Thyroid gland (tissue), 4 donors: ENCODE results near the gene AHNAK2. TPM values are rescaled to one million over a fixed set of nuclear protein-coding genes. Genes with fewer than 3 reads are reported as not detected.

Experiments
- DNase-seq, 2 donors: peaks; one replicate each; pipeline ENCODE4 v3.0.0-alpha.2; 2019
- H3K27ac ChIP-seq, 3 donors: fragments of 200-600 bp; sonication (generic); 1 replicate in 2 of 3; 2 replicates in 1 of 3; pipeline ENCODE4 v1.5.1; 2016 to 2019; ENCODE audit warnings: mild to moderate bottlenecking in 1 of 3, moderate library complexity in 1 of 3
- H3K27me3 ChIP-seq: fragments of 200-600 bp; sonication (generic); one replicate; pipeline ENCODE4 v1.5.1; 2019
- H3K36me3 ChIP-seq, 2 donors: fragments of 200-600 bp; sonication (generic); one replicate each; pipeline ENCODE4 v1.5.1; 2016 to 2019
- H3K4me1 ChIP-seq, 2 donors: fragments of 200-600 bp; sonication (generic); one replicate each; pipeline ENCODE4 v1.5.1; 2017 to 2019
- H3K4me3 ChIP-seq, 3 donors: fragments of 200-600 bp; sonication (generic); replicated peaks in 1 of 3; 1 replicate in 2 of 3; 2 replicates in 1 of 3; pipeline ENCODE4 v1.5.1; 2016; ENCODE audit warnings: mild to moderate bottlenecking in 1 of 3
- H3K9me3 ChIP-seq: fragments of 200-600 bp; sonication (generic); one replicate; pipeline ENCODE4 v1.5.1; 2017
- POLR2A ChIP-seq, 2 donors: fragments of 450-650 bp; IDR thresholded peaks; one replicate each; pipeline ENCODE4 v1.6.1; 2017; ENCODE audit warnings: antibody characterized with exemption in 2 of 2, mild to moderate bottlenecking in 2 of 2, moderate library complexity in 1 of 2
- WGBS, 2 donors: methylation state at CpG; one replicate each; pipeline ENCODE4 v1.1.5; 2017; 5-methylcytosine and 5-hydroxymethylcytosine counted together
- intact Hi-C: fragments of 100-400 bp; cut with DNase I; formaldehyde crosslinking; loops from one replicate; pipeline ENCODE4 v1.15.1; 2023
- total RNA-seq, 4 donors: library from RNA; depleted of rRNA; stranded (reverse); fragments of >200 nt; gene quantifications; one replicate each; pipeline ENCODE4 v1.2.3, GENCODE V29; 2016
- TF ChIP-seq, protein P1 (sequence below), 6 experiments: fragments of 200-600 bp in 3 of 6; fragments of 450-650 bp in 3 of 6; sonication (generic) in 3 of 6; IDR thresholded peaks; one replicate each; pipeline ENCODE4 v1.5.1; 2016 to 2019; ENCODE audit warnings: antibody characterized with exemption in 6 of 6, mild to moderate bottlenecking in 2 of 6, inconsistent platforms in 1 of 6, moderate library complexity in 1 of 6

AHNAK2 gene
- total RNA-seq, 4 donors from 2014 or later = 3.7 to 12.5 (median 6.9) TPM

DNA sequence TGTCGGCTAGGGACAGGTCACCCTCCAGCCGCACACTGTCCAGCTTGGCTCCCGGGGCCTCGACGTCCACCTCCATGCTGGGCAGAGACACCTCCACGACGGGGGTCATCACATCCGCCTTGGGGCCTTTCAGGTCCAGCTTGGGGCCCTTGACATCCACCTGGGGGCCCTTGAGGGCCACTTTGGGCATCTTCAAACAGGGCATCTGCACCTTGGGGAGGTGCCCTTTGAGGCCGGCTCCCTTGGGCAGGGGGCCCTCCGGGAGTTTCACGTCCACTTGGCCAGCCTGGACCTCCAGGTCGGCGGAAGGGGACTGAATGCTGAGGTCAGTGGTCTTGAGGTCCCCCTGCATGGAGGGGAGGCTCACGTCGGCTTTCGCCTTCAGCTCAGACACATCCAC lies 35.6 kb downstream of the AHNAK2 start:
- no peak overlapping the region for H3K4me3 ChIP-seq
- H3K27ac ChIP-seq = no peak overlapping the region
- 86 to 90% methylated on average over 9 to 15 of the region's 16 CpGs for WGBS, 2 donors
- H3K9me3 ChIP-seq = no peaks in the 10 kb centered on the region
- no peaks in the 10 kb centered on the region for H3K36me3 ChIP-seq
- no peak for DNase-seq
- intact Hi-C loops = no loop called here
- H3K4me1 ChIP-seq = no peaks in the 10 kb centered on the region
- H3K27me3 ChIP-seq = no peaks in the 10 kb centered on the region
- no peak for TF ChIP-seq POLR2A (IDR thresholded peaks at IDR 0.05)
- TF ChIP-seq, protein P1, sequence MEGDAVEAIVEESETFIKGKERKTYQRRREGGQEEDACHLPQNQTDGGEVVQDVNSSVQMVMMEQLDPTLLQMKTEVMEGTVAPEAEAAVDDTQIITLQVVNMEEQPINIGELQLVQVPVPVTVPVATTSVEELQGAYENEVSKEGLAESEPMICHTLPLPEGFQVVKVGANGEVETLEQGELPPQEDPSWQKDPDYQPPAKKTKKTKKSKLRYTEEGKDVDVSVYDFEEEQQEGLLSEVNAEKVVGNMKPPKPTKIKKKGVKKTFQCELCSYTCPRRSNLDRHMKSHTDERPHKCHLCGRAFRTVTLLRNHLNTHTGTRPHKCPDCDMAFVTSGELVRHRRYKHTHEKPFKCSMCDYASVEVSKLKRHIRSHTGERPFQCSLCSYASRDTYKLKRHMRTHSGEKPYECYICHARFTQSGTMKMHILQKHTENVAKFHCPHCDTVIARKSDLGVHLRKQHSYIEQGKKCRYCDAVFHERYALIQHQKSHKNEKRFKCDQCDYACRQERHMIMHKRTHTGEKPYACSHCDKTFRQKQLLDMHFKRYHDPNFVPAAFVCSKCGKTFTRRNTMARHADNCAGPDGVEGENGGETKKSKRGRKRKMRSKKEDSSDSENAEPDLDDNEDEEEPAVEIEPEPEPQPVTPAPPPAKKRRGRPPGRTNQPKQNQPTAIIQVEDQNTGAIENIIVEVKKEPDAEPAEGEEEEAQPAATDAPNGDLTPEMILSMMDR (IDR thresholded peaks at IDR 0.05) = no peak

DNA sequence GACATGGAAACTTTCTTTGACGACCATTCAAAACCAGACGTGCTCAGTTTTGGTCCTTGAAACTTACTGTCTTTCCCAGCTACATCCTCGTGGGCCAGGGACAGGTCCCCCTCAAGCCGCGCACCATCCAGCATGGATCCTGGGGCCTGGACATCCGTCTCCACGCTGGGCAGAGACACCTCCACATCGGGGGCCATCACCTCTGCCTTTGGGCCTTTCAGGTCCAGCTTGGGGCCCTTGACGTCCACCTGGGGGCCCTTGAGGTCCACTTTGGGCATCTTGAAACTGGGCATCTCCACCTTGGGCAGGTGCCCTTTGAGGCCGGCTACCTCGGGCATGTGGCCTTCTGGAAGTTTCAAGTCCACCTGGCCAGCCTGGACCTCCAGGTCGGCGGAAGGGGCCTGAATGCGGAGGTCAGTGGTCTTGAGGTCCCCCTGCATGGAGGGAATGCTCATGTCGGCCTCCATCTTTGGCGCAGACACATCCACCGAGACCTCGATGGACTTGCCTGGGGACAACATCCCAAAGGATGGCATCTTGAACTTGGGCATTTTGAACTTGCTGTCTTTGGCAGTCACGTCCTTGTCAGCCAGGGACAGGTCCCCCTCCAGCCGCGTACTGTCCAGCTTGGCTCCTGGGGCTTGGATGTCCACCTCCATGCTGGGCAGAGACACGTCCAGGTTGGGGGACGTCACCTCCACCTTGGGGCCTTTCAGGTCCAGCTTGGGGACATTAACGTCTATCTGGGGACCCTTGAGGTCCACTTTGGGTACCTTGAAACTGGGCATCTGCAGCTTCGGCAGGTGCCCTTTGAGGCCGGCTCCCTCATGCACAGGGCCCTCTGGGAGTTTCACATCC lies 36.4 kb downstream of the AHNAK2 start:
- Histone ChIP-seq H3K4me3 (no peak overlapping the region), H3K36me3 (no peaks in the 10 kb centered on the region), H3K27ac (no peak overlapping the region), H3K27me3 (no peaks in the 10 kb centered on the region), H3K4me1 (no peaks in the 10 kb centered on the region), H3K9me3 (no peaks in the 10 kb centered on the region)
- no peak for TF ChIP-seq POLR2A (IDR thresholded peaks at IDR 0.05)
- TF ChIP-seq, protein P1 (IDR thresholded peaks at IDR 0.05) = no peak
- intact Hi-C loops = no loop called here
- 94% methylated on average over 18 to 20 of the region's 26 CpGs for WGBS, 2 donors
- DNase-seq = no peak

DNA sequence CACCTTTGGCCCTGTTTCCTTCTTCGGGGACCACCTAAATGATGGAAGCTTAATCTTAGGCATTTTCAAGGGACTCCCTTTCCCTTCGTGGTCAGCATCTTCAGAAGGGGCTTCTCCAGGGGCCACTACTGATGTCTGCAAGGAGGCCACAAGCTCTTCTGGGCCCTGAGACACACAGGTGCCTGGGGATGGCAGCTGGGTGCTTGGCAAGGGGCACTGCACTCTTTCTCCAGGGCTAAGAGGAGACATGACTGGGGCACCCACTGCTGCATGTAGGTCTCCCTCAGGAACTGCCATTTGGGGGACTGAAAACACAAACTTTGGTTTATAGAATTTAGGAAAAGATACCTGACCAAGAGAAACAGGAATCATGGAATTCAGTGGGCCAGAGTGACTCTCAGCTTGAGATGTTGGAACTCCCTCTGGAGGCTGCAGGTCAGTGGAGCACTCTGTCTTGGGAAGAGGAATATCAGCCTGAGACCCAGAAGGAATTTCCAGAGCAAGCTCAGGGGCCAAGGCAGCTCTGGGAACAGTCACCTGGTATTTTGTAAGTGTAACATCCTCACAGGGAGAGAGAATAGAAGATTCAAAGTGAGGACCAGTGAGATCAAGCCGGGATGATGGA lies 37.5 kb downstream of the AHNAK2 start:
- no peak for DNase-seq
- H3K4me3 ChIP-seq = no peak overlapping the region
- no peak for TF ChIP-seq POLR2A (IDR thresholded peaks at IDR 0.05)
- TF ChIP-seq, protein P1 (IDR thresholded peaks at IDR 0.05) = no peak
- no peaks in the 10 kb centered on the region for H3K9me3 ChIP-seq
- H3K27me3 ChIP-seq = no peaks in the 10 kb centered on the region
- 67 to 86% methylated on average over 2 to 3 of the region's 3 CpGs for WGBS, 2 donors
- H3K4me1 ChIP-seq = peaks cover 3 to 5% of the 10 kb centered on the region in 2 donors
- H3K36me3 ChIP-seq = no peaks in the 10 kb centered on the region
- no peak overlapping the region for H3K27ac ChIP-seq
- intact Hi-C loops = no loop called here

DNA sequence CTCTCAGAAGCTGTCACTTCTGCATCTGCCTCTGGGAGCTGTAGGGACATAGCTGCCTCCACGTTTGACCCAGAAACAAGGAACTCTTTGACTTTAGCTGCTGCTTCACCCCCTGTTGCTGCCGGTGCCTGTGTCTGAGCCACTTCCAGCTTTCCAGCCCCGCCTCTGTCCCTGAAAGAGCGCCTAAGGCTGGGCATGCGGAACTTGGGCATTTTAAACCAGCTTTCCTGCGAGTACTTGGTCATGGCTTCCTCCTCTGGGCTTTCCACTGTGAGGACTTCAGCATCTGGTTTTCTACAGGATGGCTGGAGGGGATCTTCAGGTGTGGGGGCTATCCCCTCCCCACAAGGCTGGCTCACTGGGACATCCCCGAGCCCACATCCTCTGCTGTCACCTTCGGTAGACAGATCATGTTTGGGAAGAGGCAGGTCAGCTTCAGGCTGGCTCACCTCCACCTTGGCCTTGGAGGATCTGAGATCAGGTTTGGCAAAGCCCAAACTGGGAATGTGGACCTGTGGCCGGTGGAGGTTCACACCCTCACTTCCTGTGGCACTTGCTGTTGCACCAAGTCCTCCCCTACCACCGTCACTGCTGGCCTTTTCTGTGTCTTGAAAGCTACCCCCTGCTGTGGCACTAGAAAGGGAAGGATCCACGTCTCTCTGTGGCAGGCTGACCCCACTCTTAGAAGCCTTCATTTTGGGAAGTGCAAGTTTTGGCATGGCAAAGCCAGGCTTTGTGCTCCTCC lies 38.3 kb downstream of the AHNAK2 start:
- intact Hi-C loops = no loop called here
- Histone ChIP-seq H3K4me1 (peaks cover 11 to 13% of the 10 kb centered on the region in 2 donors), H3K9me3 (no peaks in the 10 kb centered on the region), H3K27me3 (no peaks in the 10 kb centered on the region), H3K36me3 (no peaks in the 10 kb centered on the region), H3K27ac (no peak overlapping the region), H3K4me3 (no peak overlapping the region)
- WGBS, 2 donors = 49 to 72% methylated on average over 8 to 11 of the region's 11 CpGs
- DNase-seq = peak in 1 of 2 donors; percentile 29
- TF ChIP-seq, protein P1 (IDR thresholded peaks at IDR 0.05) = no peak
- TF ChIP-seq POLR2A (IDR thresholded peaks at IDR 0.05) = no peak
